Measurements from ENCODE around the gene PRMT5. TPM values are rescaled to one million over a fixed set of nuclear protein-coding genes. Genes with fewer than 3 reads are reported as not detected.
A peak's percentile ranks its signal among the peaks of the same experiment; 100 is the strongest.

PRMT5 gene
- total RNA-seq, 4 donors from 2014 or later, result 67.2 to 83.2 (median 78.6) TPM

- Histone ChIP-seq H3K27me3 (no peaks in the 10 kb centered on the region), H3K4me3 (no peak overlapping the region), H3K4me1 (no peaks in the 10 kb centered on the region), H3K36me3 (peaks cover 8 to 84% of the 10 kb centered on the region in 2 donors), H3K27ac (no peak overlapping the region), H3K9me3 (no peaks in the 10 kb centered on the region)
- in situ Hi-C loops (cut with MboI; ENCODE audit: low sequenced_read_pairs in 4 of 4) (no loop called here), intact Hi-C loops (cut with DNase I; ENCODE audit: low total_unique reads) (no loop called here)
- ATAC-seq, result no peak
- TF ChIP-seq POLR2A (IDR thresholded peaks at IDR 0.05) (no peak), CTCF (IDR thresholded peaks at IDR 0.05 in 4 of 5, conservative IDR thresholded peaks at IDR 0.05 in 1 of 5) (no peak)
- no peak for DNase-seq
Measured at GRCh38 chr14:22903742-22904087, 25.5 kb downstream of the PRMT5 start.

- in situ Hi-C loops (cut with MboI; ENCODE audit: low sequenced_read_pairs in 4 of 4), result no loop called here
Measured at GRCh38 chr14:22901799-22902198, 27.4 kb downstream of the PRMT5 start.

GRCh38 chr14:22900081-22900799 is 28.9 kb downstream of the PRMT5 start:
- Histone ChIP-seq H3K4me3 (no peak overlapping the region), H3K4me1 (no peaks in the 10 kb centered on the region), H3K27ac (peak overlapping the region in 1 of 4 donors; percentile 22), H3K9me3 (no peaks in the 10 kb centered on the region), H3K27me3 (no peaks in the 10 kb centered on the region), H3K36me3 (peaks cover 3 to 49% of the 10 kb centered on the region in 2 donors)
- ATAC-seq, result peak; percentile 62 to 71
- DNase-seq, result no peak
- TF ChIP-seq POLR2A (IDR thresholded peaks at IDR 0.05), result no peak
- TF ChIP-seq CTCF (IDR thresholded peaks at IDR 0.05 in 4 of 5, conservative IDR thresholded peaks at IDR 0.05 in 1 of 5), result peak in 4 of 5 experiments; percentile 21 to 56 (median 43)
- in situ Hi-C loops (cut with MboI; ENCODE audit: low sequenced_read_pairs in 4 of 4) (no loop called here), intact Hi-C loops (cut with DNase I; ENCODE audit: low total_unique reads) (loop anchor here (1.0 to 2.0 kb wide), 2 partner anchors 28 to 343 kb away; no protein-coding TSS in a partner anchor)

More at GRCh38 chr14:22901799-22902198, 27.4 kb downstream of the PRMT5 start:
- ATAC-seq (no peak), DNase-seq (no peak)
- Histone ChIP-seq H3K27me3 (no peaks in the 10 kb centered on the region), H3K4me3 (no peak overlapping the region), H3K4me1 (no peaks in the 10 kb centered on the region), H3K36me3 (peaks cover 8 to 65% of the 10 kb centered on the region in 2 donors), H3K27ac (no peak overlapping the region), H3K9me3 (no peaks in the 10 kb centered on the region)
- intact Hi-C loops (cut with DNase I; ENCODE audit: low total_unique reads), result loop anchor here (2.0 kb wide), 1 partner anchor 345 kb away; no protein-coding TSS in a partner anchor
- TF ChIP-seq POLR2A (IDR thresholded peaks at IDR 0.05) (no peak), CTCF (IDR thresholded peaks at IDR 0.05 in 4 of 5, conservative IDR thresholded peaks at IDR 0.05 in 1 of 5) (no peak)

GRCh38 chr14:22898302-22899090 is 30.7 kb downstream of the PRMT5 start:
- H3K36me3 ChIP-seq, result peaks cover 1 to 31% of the 10 kb centered on the region in 2 donors
- TF ChIP-seq POLR2A (IDR thresholded peaks at IDR 0.05) (no peak), CTCF (IDR thresholded peaks at IDR 0.05 in 4 of 5, conservative IDR thresholded peaks at IDR 0.05 in 1 of 5) (no peak)
- no peak overlapping the region for H3K4me3 ChIP-seq
- H3K27me3 ChIP-seq, result no peaks in the 10 kb centered on the region
- no peaks in the 10 kb centered on the region for H3K9me3 ChIP-seq
- no peak overlapping the region for H3K27ac ChIP-seq
- ATAC-seq (peak; percentile 21 to 39), DNase-seq (no peak)
- H3K4me1 ChIP-seq, result no peaks in the 10 kb centered on the region
- in situ Hi-C loops (cut with MboI; ENCODE audit: low sequenced_read_pairs in 4 of 4), result no loop called here
- intact Hi-C loops (cut with DNase I; ENCODE audit: low total_unique reads), result no loop called here

Data from gastrocnemius medialis (tissue), 4 donors.